Measurements from ENCODE around the gene PRR7. TPM values are rescaled to one million over a fixed set of nuclear protein-coding genes. Genes with fewer than 3 reads are reported as not detected.

PRR7 gene
- total and polyA plus RNA-seq, 2 experiments from 2014 or later: 7.6 to 9.7 TPM

- TF ChIP-seq CREB1 (CRISPR knock-in tag; IDR thresholded peaks at IDR 0.05; ENCODE audit: low read depth) (no peak), REST (IDR thresholded peaks at IDR 0.05; ENCODE audit: unreplicated experiment) (no peak), ZNF114 (CRISPR knock-in tag; IDR thresholded peaks at IDR 0.05) (no peak), STAT1 (IDR thresholded peaks at IDR 0.05; ENCODE audit: unreplicated experiment) (no peak), POLR2AphosphoS5 (IDR thresholded peaks at IDR 0.05; ENCODE audit: low read depth) (no peak), ZNF462 (CRISPR knock-in tag; IDR thresholded peaks at IDR 0.05) (no peak)
- H3K36me3 ChIP-seq (ENCODE audit: insufficient read depth): peaks cover 7% of the 10 kb centered on the region
- no peaks in the 10 kb centered on the region for H3K27me3 ChIP-seq (ENCODE audit: insufficient read depth)
- H4K20me1 ChIP-seq (replicated peaks; ENCODE audit: insufficient read depth): no peaks in the 10 kb centered on the region; the same call in 1 of the 2 replicates
- peaks cover 20% of the 10 kb centered on the region for H3K79me2 ChIP-seq (replicated peaks; ENCODE audit: insufficient read depth)
- Mint-ChIP-seq H3K4me1 (peaks cover 38% of the 10 kb centered on the region), H3K27me3 (ENCODE audit: insufficient read depth, low read depth, poor library complexity) (peaks cover 34% of the 10 kb centered on the region), H3K9me3 (peaks cover 2% of the 10 kb centered on the region; the same call in 1 of the 3 replicates), H3K4me3 (no peak overlapping the region), H3K27ac (0 out of 2 replicates have a peak overlapping the region, but pooled peaks have one; percentile 67), H3K36me3 (ENCODE audit: low read depth) (peaks cover 59% of the 10 kb centered on the region)
- peaks cover 30% of the 10 kb centered on the region for H3K4me1 ChIP-seq (ENCODE audit: insufficient read depth)
- DNase-seq (ENCODE audit: low spot score): peak; percentile 57
- no peak overlapping the region for H3K4me3 ChIP-seq
- peak; percentile 0; the same call in 2 of the 3 replicates for ATAC-seq
- H3K4me2 ChIP-seq: no peak overlapping the region
- no peaks in the 10 kb centered on the region for H3K9me2 ChIP-seq (ENCODE audit: insufficient read depth)
- no peak overlapping the region for H2AFZ ChIP-seq
- peak overlapping the region; percentile 74 for H3K27ac ChIP-seq (ENCODE audit: low read depth)
- H3F3A ChIP-seq (replicated peaks; ENCODE audit: low read depth): peaks cover 38% of the 10 kb centered on the region; the same call in 1 of the 2 replicates
Observed at GRCh38 chr5:177491983-177492746, 45.6 kb downstream of the PRR7 start.

Data from GM23338 (cell line).